ENCODE results near the gene ARSG.

GRCh38 chr17:68460146-68460545 lies 168.9 kb downstream of the ARSG start:
- TF ChIP-seq CTCF (IDR thresholded peaks at IDR 0.05) (no peak), EZH2 (IDR thresholded peaks at IDR 0.05; ENCODE audit: borderline replicate concordance, insufficient read depth, low read depth, low read length, poor library complexity, severe bottlenecking) (no peak)

Data from B cell (primary cell).